Measurements from ENCODE around the gene B4GALT7. TPM values are rescaled to one million over a fixed set of nuclear protein-coding genes. Genes with fewer than 3 reads are reported as not detected.
A peak's percentile ranks its signal among the peaks of the same experiment; 100 is the strongest.
"Not testable (repeated sequence)": the region's sequence is repeated elsewhere in the genome, so short reads cannot be mapped to it uniquely, and the experiment has no call there.

B4GALT7 gene
- total RNA-seq, 1 donor from 2014 or later: 11.6 TPM

GRCh38 chr5:177557041-177557647 lies 42.8 kb upstream of the B4GALT7 start:
- Histone ChIP-seq H3K4me1 (peaks cover 12% of the 10 kb centered on the region), H2AFZ (replicated peaks) (no peak overlapping the region), H3K4me2 (no peak overlapping the region), H3K79me2 (ENCODE audit: low read depth) (peaks cover 20% of the 10 kb centered on the region), H3K9ac (no peak overlapping the region), H3K4me3 (no peak overlapping the region), H3F3A (ENCODE audit: low read depth) (peaks cover 11% of the 10 kb centered on the region), H3K27ac (no peak overlapping the region), H3K27me3 (no peaks in the 10 kb centered on the region), H3K9me3 (ENCODE audit: low read depth) (no peaks in the 10 kb centered on the region), H3K36me3 (no peaks in the 10 kb centered on the region), H4K20me1 (ENCODE audit: low read depth) (peaks cover 18% of the 10 kb centered on the region)
- Mint-ChIP-seq H3K4me1 (peaks cover 22% of the 10 kb centered on the region), H3K27ac (no peak overlapping the region), H3K36me3 (no peaks in the 10 kb centered on the region), H3K4me3 (no peak overlapping the region), H3K9me3 (peaks cover 13% of the 10 kb centered on the region), H3K27me3 (ENCODE audit: insufficient read depth, low read depth) (peaks cover 2% of the 10 kb centered on the region)
- no peak for TF ChIP-seq EZH2phosphoT487 (IDR thresholded peaks at IDR 0.05)
- no peak for TF ChIP-seq EZH2 (IDR thresholded peaks at IDR 0.05)
- no peak for TF ChIP-seq CTCF (IDR thresholded peaks at IDR 0.05)
- no peak for DNase-seq (ENCODE audit: low spot score)

- TF ChIP-seq EZH2 (IDR thresholded peaks at IDR 0.05): no peak
- TF ChIP-seq CTCF (IDR thresholded peaks at IDR 0.05): no peak
- H3K4me3 Mint-ChIP-seq: no peak overlapping the region
- peaks cover 11% of the 10 kb centered on the region for H4K20me1 ChIP-seq (ENCODE audit: low read depth)
- no peaks in the 10 kb centered on the region for H3K9me3 ChIP-seq (ENCODE audit: low read depth)
- peaks cover 18% of the 10 kb centered on the region for H3K9me3 Mint-ChIP-seq
- H3K4me2 ChIP-seq: no peak overlapping the region
- no peak overlapping the region for H3K9ac ChIP-seq
- peaks cover 14% of the 10 kb centered on the region for H3K79me2 ChIP-seq (ENCODE audit: low read depth)
- no peaks in the 10 kb centered on the region for H3K27me3 ChIP-seq
- no peak for DNase-seq (ENCODE audit: low spot score)
- no peaks in the 10 kb centered on the region for H3K36me3 ChIP-seq
- no peak overlapping the region for H3K27ac Mint-ChIP-seq
- no peak overlapping the region for H3K4me3 ChIP-seq
- no peak overlapping the region for H2AFZ ChIP-seq (replicated peaks)
- no peaks in the 10 kb centered on the region for H3K36me3 Mint-ChIP-seq
- H3K27ac ChIP-seq: no peak overlapping the region
- H3K27me3 Mint-ChIP-seq (ENCODE audit: insufficient read depth, low read depth): peaks cover 2% of the 10 kb centered on the region
- peaks cover 17% of the 10 kb centered on the region for H3K4me1 Mint-ChIP-seq
- H3F3A ChIP-seq (ENCODE audit: low read depth): peaks cover 11% of the 10 kb centered on the region
- H3K4me1 ChIP-seq: peaks cover 8% of the 10 kb centered on the region
Observed at GRCh38 chr5:177557796-177558195, 42.1 kb upstream of the B4GALT7 start.

- H3K4me3 Mint-ChIP-seq: peak overlapping the region; percentile 33
- H3K27me3 Mint-ChIP-seq (ENCODE audit: insufficient read depth, low read depth); H3K9me3 ChIP-seq (ENCODE audit: low read depth); H3K27me3 ChIP-seq; H3K27ac ChIP-seq; H3K4me1 ChIP-seq; H3K4me2 ChIP-seq; H3K9ac ChIP-seq; H2AFZ ChIP-seq (replicated peaks); DNase-seq (ENCODE audit: low spot score); H3K4me1 Mint-ChIP-seq; H3K4me3 ChIP-seq; H3K36me3 ChIP-seq; H3K79me2 ChIP-seq (ENCODE audit: low read depth); H3K27ac Mint-ChIP-seq; H4K20me1 ChIP-seq (ENCODE audit: low read depth); H3K36me3 Mint-ChIP-seq: not testable (repeated sequence)
- peaks cover 11% of the 10 kb centered on the region for H3F3A ChIP-seq (ENCODE audit: low read depth)
- peaks cover 18% of the 10 kb centered on the region for H3K9me3 Mint-ChIP-seq
Observed at GRCh38 chr5:177559446-177559941, 40.4 kb upstream of the B4GALT7 start.

- Histone ChIP-seq H3K4me3 (no peak overlapping the region), H3K27me3 (no peaks in the 10 kb centered on the region), H3K4me1 (no peaks in the 10 kb centered on the region), H3K9me3 (ENCODE audit: low read depth) (no peaks in the 10 kb centered on the region), H3K9ac (no peak overlapping the region), H2AFZ (replicated peaks) (no peak overlapping the region), H3K79me2 (ENCODE audit: low read depth) (no peaks in the 10 kb centered on the region), H4K20me1 (ENCODE audit: low read depth) (no peaks in the 10 kb centered on the region), H3K4me2 (no peak overlapping the region), H3K27ac (no peak overlapping the region), H3K36me3 (no peaks in the 10 kb centered on the region), H3F3A (ENCODE audit: low read depth) (no peaks in the 10 kb centered on the region)
- H3K9me3 Mint-ChIP-seq: peaks cover 15% of the 10 kb centered on the region
- no peak overlapping the region for H3K27ac Mint-ChIP-seq
- no peak for DNase-seq (ENCODE audit: low spot score)
- H3K4me3 Mint-ChIP-seq: no peak overlapping the region
- TF ChIP-seq EZH2phosphoT487 (IDR thresholded peaks at IDR 0.05) (no peak), EZH2 (IDR thresholded peaks at IDR 0.05) (no peak)
- no peaks in the 10 kb centered on the region for H3K36me3 Mint-ChIP-seq
- H3K27me3 Mint-ChIP-seq (ENCODE audit: insufficient read depth, low read depth): peaks cover 8% of the 10 kb centered on the region
- H3K4me1 Mint-ChIP-seq: no peaks in the 10 kb centered on the region
Observed at GRCh38 chr5:177565046-177565445, 34.9 kb upstream of the B4GALT7 start.

Data from neural progenitor cell (in vitro differentiated cells).